Right renal pelvis (tissue), 4 donors: ENCODE results near the gene VCL. TPM values are rescaled to one million over a fixed set of nuclear protein-coding genes. Genes with fewer than 3 reads are reported as not detected.
"Not testable (repeated sequence)": the region's sequence is repeated elsewhere in the genome, so short reads cannot be mapped to it uniquely, and the experiment has no call there.

Experiments
- DNase-seq, 4 donors: peaks; one replicate each; pipeline ENCODE4 v3.0.0-alpha.2; 2013; ENCODE audit warnings: low read depth in 4 of 4, low spot score in 3 of 4, missing footprints in 1 of 4
- polyA plus RNA-seq, 4 donors: library from polyadenylated mRNA; unstranded; fragments of 120-200 nt; gene quantifications; one replicate each; pipeline ENCODE4 v1.2.1, GENCODE V29; 2013; ENCODE audit not compliant: insufficient read length in 4 of 4

Gene VCL
- polyA plus RNA-seq, 4 donors = 118 to 141 (median 130) TPM

GRCh38 chr10:74097776-74098175, 99.9 kb downstream of the VCL start:
- no peak for DNase-seq

GRCh38 chr10:74099420-74099819, 101.5 kb downstream of the VCL start:
- no peak for DNase-seq

- DNase-seq = no peak
These were observed 101.9 kb downstream of the VCL start for GRCh38 chr10:74099836-74100235.

GRCh38 chr10:74103560-74104258, 105.8 kb downstream of the VCL start:
- DNase-seq = no peak

- DNase-seq = no peak
These were observed 106.6 kb downstream of the VCL start for GRCh38 chr10:74104480-74104879.

- no peak for DNase-seq
These were observed 107.1 kb downstream of the VCL start for GRCh38 chr10:74104996-74105395.

- no peak for DNase-seq
These were observed 109.5 kb downstream of the VCL start for GRCh38 chr10:74107391-74107790.

GRCh38 chr10:74109452-74109851, 111.5 kb downstream of the VCL start:
- DNase-seq = no peak

- DNase-seq = no peak
These were observed 112.2 kb downstream of the VCL start for GRCh38 chr10:74110120-74110519.

GRCh38 chr10:74111799-74112198, 113.9 kb downstream of the VCL start:
- DNase-seq = no peak

- DNase-seq = no peak
These were observed 115.6 kb downstream of the VCL start for GRCh38 chr10:74113546-74113945.

GRCh38 chr10:74114041-74114448, 116.1 kb downstream of the VCL start:
- DNase-seq = no peak

- DNase-seq = no peak
These were observed 119.8 kb downstream of the VCL start for GRCh38 chr10:74117738-74118137.

- DNase-seq = no peak
These were observed 120.9 kb downstream of the VCL start for GRCh38 chr10:74118804-74119203.

GRCh38 chr10:74120911-74121310, 123.0 kb downstream of the VCL start:
- DNase-seq = no peak

GRCh38 chr10:74121368-74121767, 123.5 kb downstream of the VCL start:
- no peak for DNase-seq

- no peak for DNase-seq
These were observed 124.1 kb downstream of the VCL start for GRCh38 chr10:74122060-74122459.

- no peak for DNase-seq
These were observed 125.2 kb downstream of the VCL start for GRCh38 chr10:74123081-74123480.

GRCh38 chr10:74133923-74134820, 136.3 kb downstream of the VCL start:
- DNase-seq = no peak

GRCh38 chr10:74135452-74135851, 137.5 kb downstream of the VCL start:
- DNase-seq = no peak

GRCh38 chr10:74137992-74138391, 140.1 kb downstream of the VCL start:
- no peak for DNase-seq

GRCh38 chr10:74138596-74138995, 140.7 kb downstream of the VCL start:
- not testable (repeated sequence) for DNase-seq
